Stimulated activated CD4-positive, alpha-beta T cell treated with anti-CD3 and anti-CD28 coated beads, Interleukin-4, amount 100 ng/mL, for 1 hour (primary cell): ENCODE measurements around the gene SCN11A.
"Not testable (repeated sequence)": the region's sequence is repeated elsewhere in the genome, so short reads cannot be mapped to it uniquely, and the experiment has no call there.

Source experiments
- DNase-seq: peaks from one replicate; pipeline ENCODE4 v3.0.0-alpha.2; 2020

Gene SCN11A

GRCh38 chr3:39064646-39065045 lies 12.9 kb upstream of the SCN11A start:
- DNase-seq, result no peak

GRCh38 chr3:39063143-39063542 lies 11.4 kb upstream of the SCN11A start:
- no peak for DNase-seq

- DNase-seq, result no peak
Observed at GRCh38 chr3:39062180-39062579, 10.4 kb upstream of the SCN11A start.

- DNase-seq, result not testable (repeated sequence)
Observed at GRCh38 chr3:39061228-39061627, 9.5 kb upstream of the SCN11A start.

GRCh38 chr3:39056151-39056550 lies 4.4 kb upstream of the SCN11A start:
- DNase-seq, result no peak

- no peak for DNase-seq
Observed at GRCh38 chr3:39053696-39054095, 2.0 kb upstream of the SCN11A start.

GRCh38 chr3:39052583-39052982 lies 839 bp upstream of the SCN11A start:
- DNase-seq, result no peak

- no peak for DNase-seq
Observed at GRCh38 chr3:39050029-39050428, 1.7 kb downstream of the SCN11A start.

- no peak for DNase-seq
Observed at GRCh38 chr3:39038165-39038564, 13.6 kb downstream of the SCN11A start.

GRCh38 chr3:39029556-39029955 lies 22.2 kb downstream of the SCN11A start:
- DNase-seq, result no peak

GRCh38 chr3:39028546-39028945 lies 23.2 kb downstream of the SCN11A start:
- no peak for DNase-seq

- no peak for DNase-seq
Observed at GRCh38 chr3:39025222-39025970, 26.3 kb downstream of the SCN11A start.

GRCh38 chr3:39024497-39024896 lies 27.2 kb downstream of the SCN11A start:
- DNase-seq, result no peak

- DNase-seq, result no peak
Observed at GRCh38 chr3:39022286-39022630, 29.5 kb downstream of the SCN11A start.

- DNase-seq, result no peak
Observed at GRCh38 chr3:39021465-39022285, 30.1 kb downstream of the SCN11A start.

GRCh38 chr3:39021029-39021428 lies 30.7 kb downstream of the SCN11A start:
- DNase-seq, result no peak

- DNase-seq, result no peak
Observed at GRCh38 chr3:39019299-39019698, 32.4 kb downstream of the SCN11A start.

- DNase-seq, result no peak
Observed at GRCh38 chr3:39015418-39015817, 36.3 kb downstream of the SCN11A start.

- DNase-seq, result no peak
Observed at GRCh38 chr3:39013921-39014509, 37.7 kb downstream of the SCN11A start.

- DNase-seq, result no peak
Observed at GRCh38 chr3:39013289-39013688, 38.5 kb downstream of the SCN11A start.

GRCh38 chr3:39011191-39011736 lies 40.5 kb downstream of the SCN11A start:
- no peak for DNase-seq

GRCh38 chr3:39005295-39005694 lies 46.4 kb downstream of the SCN11A start:
- DNase-seq, result no peak
